ENCODE data around the gene MLXIPL. TPM values are rescaled to one million over a fixed set of nuclear protein-coding genes. Genes with fewer than 3 reads are reported as not detected.

The MLXIPL gene
- total and polyA plus RNA-seq, 2 of the 8 experiments (the other 6 are each of a cell fraction or from before 2014, with no cell fraction given) = 9.4 to 10.6 TPM

- Histone ChIP-seq H3K4me1 (replicated peaks in 1 of 4; ENCODE audit: control insufficient read depth in 3 of 4, insufficient read depth in 4 of 4, low read length in 3 of 4) (no peaks in the 10 kb centered on the region), H2AK5ac (ENCODE audit: low read depth, low read length) (no peak overlapping the region)
- no peak for TF ChIP-seq KDM1A (IDR thresholded peaks at IDR 0.05; ENCODE audit: borderline replicate concordance, low read length)
- no peak for TF ChIP-seq MAFK (IDR thresholded peaks at IDR 0.05; ENCODE audit: low read depth, low read length)
- TF ChIP-seq POLR2AphosphoS5 (IDR thresholded peaks at IDR 0.05; ENCODE audit: low read depth, low read length) = no peak
- TF ChIP-seq ASH2L (IDR thresholded peaks at IDR 0.05; ENCODE audit: low read length) = no peak
- no peak for TF ChIP-seq SRF (IDR thresholded peaks at IDR 0.05; ENCODE audit: low read depth, low read length)
- TF ChIP-seq POLR2A (IDR thresholded peaks at IDR 0.05; ENCODE audit: control extremely low read depth in 1 of 2, low read depth in 2 of 2, low read length in 2 of 2) = no peak
- TF ChIP-seq, protein P1, sequence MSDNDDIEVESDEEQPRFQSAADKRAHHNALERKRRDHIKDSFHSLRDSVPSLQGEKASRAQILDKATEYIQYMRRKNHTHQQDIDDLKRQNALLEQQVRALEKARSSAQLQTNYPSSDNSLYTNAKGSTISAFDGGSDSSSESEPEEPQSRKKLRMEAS (IDR thresholded peaks at IDR 0.05) = no peak
- TF ChIP-seq CHD1 (IDR thresholded peaks at IDR 0.05; ENCODE audit: low read depth, low read length) = no peak
- TF ChIP-seq, protein P2, sequence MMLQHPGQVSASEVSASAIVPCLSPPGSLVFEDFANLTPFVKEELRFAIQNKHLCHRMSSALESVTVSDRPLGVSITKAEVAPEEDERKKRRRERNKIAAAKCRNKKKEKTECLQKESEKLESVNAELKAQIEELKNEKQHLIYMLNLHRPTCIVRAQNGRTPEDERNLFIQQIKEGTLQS (IDR thresholded peaks at IDR 0.05; ENCODE audit: insufficient read depth, low read depth, low read length) = no peak
- no peak for TF ChIP-seq BRCA1 (IDR thresholded peaks at IDR 0.05; ENCODE audit: low read depth, low read length)
Observed at GRCh38 chr7:73585196-73585595, 39.1 kb downstream of the MLXIPL start.

More at GRCh38 chr7:73585196-73585595, 39.1 kb downstream of the MLXIPL start:
- Histone ChIP-seq H3K4me2 (ENCODE audit: insufficient read depth in 1 of 2, low read depth in 2 of 2, low read length in 2 of 2) (no peak overlapping the region), H3K9me3 (ENCODE audit: insufficient read depth in 2 of 2, low read depth in 1 of 2, low read length in 1 of 2) (no peaks in the 10 kb centered on the region), H3K36me3 (ENCODE audit: control insufficient read depth in 2 of 4, insufficient read depth in 4 of 4, low read length in 3 of 4) (no peaks in the 10 kb centered on the region), H4K20me1 (replicated peaks in 1 of 2; ENCODE audit: control insufficient read depth in 1 of 2, insufficient read depth in 2 of 2, low read length in 2 of 2) (peaks cover 0 to 2% of the 10 kb centered on the region in 2 experiments), H4K91ac (replicated peaks; ENCODE audit: insufficient read length, low read length) (no peak overlapping the region), H3K79me1 (ENCODE audit: low read depth, low read length) (no peaks in the 10 kb centered on the region), H3K27ac (ENCODE audit: low read depth, low read length) (no peak overlapping the region), H3K27me3 (replicated peaks in 1 of 4; ENCODE audit: control insufficient read depth in 3 of 4, extremely low read depth in 1 of 4, insufficient read depth in 3 of 4, low read length in 3 of 4) (peaks cover 0 to 19% (median 10%) of the 10 kb centered on the region in 4 experiments; a peak in 4 of 7 replicates), H3K14ac (ENCODE audit: insufficient read length) (no peak overlapping the region), H3K56ac (replicated peaks; ENCODE audit: insufficient read length, low read depth, low read length) (no peak overlapping the region), H2BK120ac (replicated peaks; ENCODE audit: low read depth, low read length) (no peak overlapping the region), H2BK12ac (ENCODE audit: low read depth, low read length) (no peak overlapping the region), H2AFZ (ENCODE audit: low read length) (no peak overlapping the region), H4K5ac (ENCODE audit: insufficient read length, low read depth, low read length) (no peak overlapping the region), H3K4me3 (ENCODE audit: extremely low read depth in 1 of 4, insufficient read depth in 2 of 4, low read depth in 3 of 4, low read length in 4 of 4) (no peak overlapping the region), H3K9ac (replicated peaks in 1 of 4; ENCODE audit: extremely low read depth in 1 of 4, low read depth in 3 of 4, low read length in 3 of 4) (no peak overlapping the region), H2BK5ac (ENCODE audit: low read depth, low read length) (no peak overlapping the region), H3K23me2 (ENCODE audit: low read depth, low read length) (no peaks in the 10 kb centered on the region), H2BK15ac (ENCODE audit: low read length) (no peak overlapping the region), H3K18ac (ENCODE audit: extremely low read depth, low read length) (no peak overlapping the region), H3K79me2 (ENCODE audit: control insufficient read depth in 1 of 2, insufficient read depth in 2 of 2, low read length in 2 of 2) (no peaks in the 10 kb centered on the region), H3K23ac (ENCODE audit: insufficient read length) (no peak overlapping the region), H4K8ac (ENCODE audit: extremely low read depth, insufficient read depth, low read length) (no peak overlapping the region), H3K4ac (replicated peaks; ENCODE audit: insufficient read length, low read depth, low read length) (no peak overlapping the region), H2BK20ac (ENCODE audit: low read length) (no peak overlapping the region)
- ChIA-PET POLR2A (ENCODE audit: partially characterized antibody) (interaction anchor here (0.7 to 1.4 kb wide), 3 partner anchors 14 to 153 kb away, joined by 3 read pairs; no protein-coding TSS in a partner anchor), CTCF (ENCODE audit: partially characterized antibody) (interaction anchor here (0.5 to 4.5 kb wide), 3 partner anchors 21 to 112 kb away, joined by 3 to 29 read pairs (median 4); no protein-coding TSS in a partner anchor)
- FAIRE-seq (no peak), DNase-seq (ENCODE audit: low read depth in 1 of 2, low spot score in 2 of 2) (no peak)
- 84% methylated on average over 2 of the region's 2 CpGs; no CpG with 5 or more reads in 1 of the 2 experiments for WGBS, 2 experiments (ENCODE audit: extremely low coverage in 1 of 2, insufficient coverage in 1 of 2, insufficient read length in 1 of 2, insufficient replicate concordance in 2 of 2, low coverage in 1 of 2, low lambda C conversion rate in 2 of 2, missing lambda C conversion rate in 1 of 2)
